ENCODE measurements around the gene PCNX3.

PCNX3 gene

GRCh38 chr11:65643971-65644370 is 28.4 kb downstream of the PCNX3 start:
- Histone ChIP-seq H3K4me3 (ENCODE audit: low read length) (no peak overlapping the region), H3K4me1 (ENCODE audit: control insufficient read depth, insufficient read depth, low read length) (peaks cover 4% of the 10 kb centered on the region), H3K9ac (ENCODE audit: low read length) (no peak overlapping the region), H3K27ac (ENCODE audit: low read depth, low read length) (no peak overlapping the region), H3K27me3 (ENCODE audit: control insufficient read depth, insufficient read depth, low read length) (no peaks in the 10 kb centered on the region), H3K36me3 (ENCODE audit: control insufficient read depth, insufficient read depth, low read length) (peaks cover 8% of the 10 kb centered on the region)

- Histone ChIP-seq H3K4me3 (ENCODE audit: low read length) (no peak overlapping the region), H3K27ac (ENCODE audit: low read depth, low read length) (no peak overlapping the region), H3K9ac (ENCODE audit: low read length) (no peak overlapping the region), H3K4me1 (ENCODE audit: control insufficient read depth, insufficient read depth, low read length) (no peaks in the 10 kb centered on the region), H3K36me3 (ENCODE audit: control insufficient read depth, insufficient read depth, low read length) (peaks cover 13% of the 10 kb centered on the region), H3K27me3 (ENCODE audit: control insufficient read depth, insufficient read depth, low read length) (no peaks in the 10 kb centered on the region)
Observed at GRCh38 chr11:65644837-65645236, 29.3 kb downstream of the PCNX3 start.

GRCh38 chr11:65645710-65646109 is 30.1 kb downstream of the PCNX3 start:
- Histone ChIP-seq H3K36me3 (ENCODE audit: control insufficient read depth, insufficient read depth, low read length) (peaks cover 18% of the 10 kb centered on the region), H3K27ac (ENCODE audit: low read depth, low read length) (no peak overlapping the region), H3K9ac (ENCODE audit: low read length) (no peak overlapping the region), H3K27me3 (ENCODE audit: control insufficient read depth, insufficient read depth, low read length) (no peaks in the 10 kb centered on the region), H3K4me1 (ENCODE audit: control insufficient read depth, insufficient read depth, low read length) (no peaks in the 10 kb centered on the region), H3K4me3 (ENCODE audit: low read length) (no peak overlapping the region)

- peak overlapping the region; percentile 62 for H3K4me3 ChIP-seq (ENCODE audit: low read length)
- H3K9ac ChIP-seq (ENCODE audit: low read length): no peak overlapping the region
- no peaks in the 10 kb centered on the region for H3K27me3 ChIP-seq (ENCODE audit: control insufficient read depth, insufficient read depth, low read length)
- peaks cover 21% of the 10 kb centered on the region for H3K36me3 ChIP-seq (ENCODE audit: control insufficient read depth, insufficient read depth, low read length)
- H3K27ac ChIP-seq (ENCODE audit: low read depth, low read length): no peak overlapping the region
- H3K4me1 ChIP-seq (ENCODE audit: control insufficient read depth, insufficient read depth, low read length): peaks cover 2% of the 10 kb centered on the region
Observed at GRCh38 chr11:65646288-65646957, 30.8 kb downstream of the PCNX3 start.

- H3K4me3 ChIP-seq (ENCODE audit: low read length): peak overlapping the region; percentile 62
- peaks cover 9% of the 10 kb centered on the region for H3K4me1 ChIP-seq (ENCODE audit: control insufficient read depth, insufficient read depth, low read length)
- no peaks in the 10 kb centered on the region for H3K27me3 ChIP-seq (ENCODE audit: control insufficient read depth, insufficient read depth, low read length)
- no peak overlapping the region for H3K9ac ChIP-seq (ENCODE audit: low read length)
- H3K36me3 ChIP-seq (ENCODE audit: control insufficient read depth, insufficient read depth, low read length): peaks cover 21% of the 10 kb centered on the region
- no peak overlapping the region for H3K27ac ChIP-seq (ENCODE audit: low read depth, low read length)
Observed at GRCh38 chr11:65646958-65647701, 31.6 kb downstream of the PCNX3 start.

- Histone ChIP-seq H3K4me1 (ENCODE audit: control insufficient read depth, insufficient read depth, low read length) (peaks cover 19% of the 10 kb centered on the region), H3K36me3 (ENCODE audit: control insufficient read depth, insufficient read depth, low read length) (peaks cover 21% of the 10 kb centered on the region), H3K27ac (ENCODE audit: low read depth, low read length) (no peak overlapping the region), H3K9ac (ENCODE audit: low read length) (no peak overlapping the region), H3K27me3 (ENCODE audit: control insufficient read depth, insufficient read depth, low read length) (no peaks in the 10 kb centered on the region), H3K4me3 (ENCODE audit: low read length) (no peak overlapping the region)
Observed at GRCh38 chr11:65648997-65649493, 33.5 kb downstream of the PCNX3 start.

GRCh38 chr11:65649656-65650546 is 34.3 kb downstream of the PCNX3 start:
- H3K27ac ChIP-seq (ENCODE audit: low read depth, low read length): no peak overlapping the region
- no peak overlapping the region for H3K4me3 ChIP-seq (ENCODE audit: low read length)
- peaks cover 19% of the 10 kb centered on the region for H3K4me1 ChIP-seq (ENCODE audit: control insufficient read depth, insufficient read depth, low read length)
- no peak overlapping the region for H3K9ac ChIP-seq (ENCODE audit: low read length)
- H3K36me3 ChIP-seq (ENCODE audit: control insufficient read depth, insufficient read depth, low read length): peaks cover 22% of the 10 kb centered on the region
- no peaks in the 10 kb centered on the region for H3K27me3 ChIP-seq (ENCODE audit: control insufficient read depth, insufficient read depth, low read length)

- Histone ChIP-seq H3K27me3 (ENCODE audit: control insufficient read depth, insufficient read depth, low read length) (no peaks in the 10 kb centered on the region), H3K4me1 (ENCODE audit: control insufficient read depth, insufficient read depth, low read length) (peaks cover 19% of the 10 kb centered on the region), H3K36me3 (ENCODE audit: control insufficient read depth, insufficient read depth, low read length) (peaks cover 26% of the 10 kb centered on the region), H3K27ac (ENCODE audit: low read depth, low read length) (peak overlapping the region; percentile 11), H3K4me3 (ENCODE audit: low read length) (no peak overlapping the region), H3K9ac (ENCODE audit: low read length) (no peak overlapping the region)
Observed at GRCh38 chr11:65650547-65651338, 35.2 kb downstream of the PCNX3 start.

GRCh38 chr11:65651339-65651588 is 35.7 kb downstream of the PCNX3 start:
- Histone ChIP-seq H3K27me3 (ENCODE audit: control insufficient read depth, insufficient read depth, low read length) (no peaks in the 10 kb centered on the region), H3K9ac (ENCODE audit: low read length) (peak overlapping the region; percentile 3), H3K4me1 (ENCODE audit: control insufficient read depth, insufficient read depth, low read length) (peaks cover 19% of the 10 kb centered on the region), H3K36me3 (ENCODE audit: control insufficient read depth, insufficient read depth, low read length) (peaks cover 26% of the 10 kb centered on the region), H3K4me3 (ENCODE audit: low read length) (no peak overlapping the region), H3K27ac (ENCODE audit: low read depth, low read length) (peak overlapping the region; percentile 84)

GRCh38 chr11:65651589-65652510 is 36.3 kb downstream of the PCNX3 start:
- Histone ChIP-seq H3K4me3 (ENCODE audit: low read length) (peak overlapping the region; percentile 82), H3K27ac (ENCODE audit: low read depth, low read length) (peak overlapping the region; percentile 84), H3K9ac (ENCODE audit: low read length) (peak overlapping the region; percentile 81), H3K4me1 (ENCODE audit: control insufficient read depth, insufficient read depth, low read length) (peaks cover 19% of the 10 kb centered on the region), H3K36me3 (ENCODE audit: control insufficient read depth, insufficient read depth, low read length) (peaks cover 30% of the 10 kb centered on the region), H3K27me3 (ENCODE audit: control insufficient read depth, insufficient read depth, low read length) (no peaks in the 10 kb centered on the region)

- Histone ChIP-seq H3K27me3 (ENCODE audit: control insufficient read depth, insufficient read depth, low read length) (no peaks in the 10 kb centered on the region), H3K36me3 (ENCODE audit: control insufficient read depth, insufficient read depth, low read length) (peaks cover 38% of the 10 kb centered on the region), H3K4me1 (ENCODE audit: control insufficient read depth, insufficient read depth, low read length) (peaks cover 19% of the 10 kb centered on the region), H3K27ac (ENCODE audit: low read depth, low read length) (peak overlapping the region; percentile 84), H3K9ac (ENCODE audit: low read length) (peak overlapping the region; percentile 81), H3K4me3 (ENCODE audit: low read length) (peak overlapping the region; percentile 82)
Observed at GRCh38 chr11:65652511-65653228, 37.1 kb downstream of the PCNX3 start.
